Brain microvascular endothelial cell (primary cell): ENCODE results near the gene MOCS3.

ENCODE experiments used
- DNase-seq: peaks from one replicate; pipeline ENCODE4 v3.0.0-alpha.2; 2020
- H3K27ac ChIP-seq: fragments of 250-450 bp; sonication (Bioruptor Pico); 2 replicates; pipeline ENCODE4 v1.5.1; 2020; ENCODE audit warnings: mild to moderate bottlenecking, moderate library complexity
- H3K27me3 ChIP-seq: fragments of 250-450 bp; sonication (Bioruptor Pico); replicated peaks from 2 replicates; pipeline ENCODE4 v1.5.1; 2020; ENCODE audit warnings: mild to moderate bottlenecking
- H3K36me3 ChIP-seq: fragments of 250-450 bp; sonication (Bioruptor Pico); replicated peaks from 2 replicates; pipeline ENCODE4 v1.5.1; 2020; ENCODE audit warnings: mild to moderate bottlenecking
- H3K4me3 ChIP-seq: 2 replicates; pipeline ENCODE4 v1.5.1; 2011; ENCODE audit warnings: low read depth, mild to moderate bottlenecking, control low read depth, low read length, moderate library complexity
- CTCF ChIP-seq: IDR thresholded peaks from 2 replicates; pipeline ENCODE4 v1.5.1; 2011; ENCODE audit warnings: low read depth, mild to moderate bottlenecking, moderate library complexity, low read length, control low read depth, inconsistent platforms; ENCODE audit errors: missing control alignments
- in situ Hi-C: cut with HindIII; loops from 2 replicates; pipeline ENCODE4 v1.10.0; 2017; ENCODE audit warnings: low sequenced_read_pairs, low pct_ligation_motif_present

The MOCS3 gene

GRCh38 chr20:50921803-50922501, 36.7 kb upstream of the MOCS3 start:
- in situ Hi-C loops: loop anchor here (25.0 kb wide), 1 partner anchor 110 kb away; no protein-coding TSS in a partner anchor
- Histone ChIP-seq H3K36me3 (peaks cover 3% of the 10 kb centered on the region), H3K27me3 (no peaks in the 10 kb centered on the region), H3K27ac (peak overlapping the region; percentile 17), H3K4me3 (no peak overlapping the region)
- TF ChIP-seq CTCF: no peak
- DNase-seq: no peak

- H3K36me3 ChIP-seq: peaks cover 15% of the 10 kb centered on the region
- DNase-seq: no peak
- no peak overlapping the region for H3K27ac ChIP-seq
Observed at GRCh38 chr20:50924261-50924920, 34.2 kb upstream of the MOCS3 start.

GRCh38 chr20:50926530-50926929, 32.1 kb upstream of the MOCS3 start:
- in situ Hi-C loops: no loop called here
- Histone ChIP-seq H3K4me3 (no peak overlapping the region), H3K27me3 (no peaks in the 10 kb centered on the region), H3K27ac (no peak overlapping the region), H3K36me3 (peaks cover 15% of the 10 kb centered on the region)
- TF ChIP-seq CTCF: no peak
- no peak for DNase-seq

More at GRCh38 chr20:50924261-50924920, 34.2 kb upstream of the MOCS3 start:
- Histone ChIP-seq H3K4me3 (no peak overlapping the region), H3K27me3 (no peaks in the 10 kb centered on the region)
- in situ Hi-C loops: loop anchor here (25.0 kb wide), 1 partner anchor 112 kb away; no protein-coding TSS in a partner anchor
- no peak for TF ChIP-seq CTCF

GRCh38 chr20:50928469-50928868, 30.1 kb upstream of the MOCS3 start:
- no peak for DNase-seq
- peak overlapping the region; percentile 85 for H3K4me3 ChIP-seq
- H3K27ac ChIP-seq: no peak overlapping the region
- TF ChIP-seq CTCF: peak; percentile 24
- peaks cover 17% of the 10 kb centered on the region for H3K36me3 ChIP-seq
- in situ Hi-C loops: no loop called here
- no peaks in the 10 kb centered on the region for H3K27me3 ChIP-seq

GRCh38 chr20:50929299-50930138, 29.1 kb upstream of the MOCS3 start:
- peak; percentile 96 for DNase-seq
- TF ChIP-seq CTCF: peak; percentile 99
- H3K36me3 ChIP-seq: peaks cover 14% of the 10 kb centered on the region
- peak overlapping the region; percentile 85 for H3K4me3 ChIP-seq
- H3K27me3 ChIP-seq: no peaks in the 10 kb centered on the region
- H3K27ac ChIP-seq: peak overlapping the region; percentile 43
- in situ Hi-C loops: no loop called here
